Sigmoid colon (tissue), 3 donors: Measurements from ENCODE around the gene TENM3.

Experiments
- CTCF ChIP-seq, 4 experiments: fragments of 450-650 bp in 3 of 4; fragments of 200-600 bp in 1 of 4; IDR thresholded peaks; one replicate each; pipeline ENCODE4 v1.5.1; 2016 to 2019; ENCODE audit warnings: antibody characterized with exemption in 4 of 4, mild to moderate bottlenecking in 3 of 4, moderate library complexity in 2 of 4
- POLR2A ChIP-seq, 2 donors: fragments of 450-650 bp; IDR thresholded peaks; one replicate each; pipeline ENCODE4 v1.6.1; 2016; ENCODE audit warnings: antibody characterized with exemption in 2 of 2, mild to moderate bottlenecking in 2 of 2, moderate library complexity in 2 of 2

GRCh38 chr4:182201871-182202270, 41.3 kb upstream of the TENM3 start:
- TF ChIP-seq POLR2A (IDR thresholded peaks at IDR 0.05) (no peak), CTCF (IDR thresholded peaks at IDR 0.05) (no peak)
